H4 (cell line): ENCODE data around the gene MACROH2A1. TPM values are rescaled to one million over a fixed set of nuclear protein-coding genes. Genes with fewer than 3 reads are reported as not detected.

ENCODE experiments used
- DNase-seq: peaks from one replicate; pipeline ENCODE4 v3.0.0-alpha.2; 2015; ENCODE audit warnings: low spot score
- total RNA-seq: library from RNA; depleted of rRNA; stranded (reverse); fragments of >200 nt; shearing (Covaris generic); gene quantifications from 2 replicates; pipeline ENCODE4 v1.2.3, GENCODE V29; 2014

Gene MACROH2A1
- total RNA-seq, 1 experiment from 2014 or later, result 270 TPM

DNA sequence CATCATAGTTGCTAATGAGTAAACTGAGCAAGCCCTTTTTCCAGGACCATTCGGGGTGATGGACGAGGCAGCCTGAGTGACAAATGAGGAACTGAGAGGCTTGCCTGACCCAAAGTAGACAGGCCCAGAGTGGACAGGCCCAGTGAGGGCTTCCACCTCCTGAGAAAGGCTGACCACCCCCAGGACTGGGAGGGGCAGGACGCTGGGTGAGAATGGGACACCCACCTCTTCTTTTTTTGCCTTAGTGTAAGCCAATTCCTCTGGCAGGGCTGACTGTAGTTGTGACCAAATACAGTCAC lies 68.3 kb downstream of the MACROH2A1 start:
- no peak for DNase-seq

GRCh38 chr5:135329913-135330797 lies 68.9 kb downstream of the MACROH2A1 start:
- DNase-seq, result no peak

DNA sequence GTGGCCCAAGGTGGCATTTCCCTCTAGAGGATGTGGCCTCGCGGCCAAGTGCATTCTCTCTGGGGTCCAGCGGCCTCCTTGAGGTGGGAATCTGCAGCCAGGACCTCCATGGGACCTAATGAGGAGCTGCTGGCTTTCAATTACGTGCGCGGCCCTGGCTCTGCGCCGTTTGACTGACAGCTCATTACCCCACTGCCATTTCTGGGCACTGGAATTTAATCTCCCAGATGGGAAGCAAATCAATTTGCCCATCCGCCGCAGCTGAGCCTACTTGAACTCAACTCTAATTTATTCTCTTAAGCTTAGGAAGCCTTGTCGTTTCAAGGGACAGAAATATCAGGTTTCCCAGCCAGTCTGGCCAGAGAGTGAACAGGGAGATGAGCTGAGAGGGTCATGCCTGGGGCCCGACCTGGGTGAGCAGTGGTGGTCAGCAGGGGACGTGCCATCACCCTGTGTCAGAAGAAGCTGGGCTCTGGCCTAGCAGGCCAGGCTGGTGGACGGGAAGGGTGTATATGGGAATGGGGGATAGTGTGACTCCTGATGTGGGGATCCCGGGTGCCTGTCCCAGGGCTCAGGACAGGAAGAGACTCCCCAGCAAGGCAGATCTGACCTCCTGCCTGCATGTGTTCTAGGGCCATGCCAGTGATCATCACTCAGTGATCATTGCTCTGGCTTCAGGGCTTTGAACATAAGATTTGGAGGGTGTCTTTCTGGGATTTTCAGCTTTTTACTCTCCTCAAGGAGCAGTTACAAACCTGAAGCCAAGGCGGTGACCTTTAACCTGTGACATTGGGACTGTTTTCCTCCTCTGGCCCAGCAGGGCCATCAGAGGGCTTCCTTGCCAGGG lies 69.7 kb downstream of the MACROH2A1 start:
- no peak for DNase-seq

GRCh38 chr5:135328128-135328687 lies 70.8 kb downstream of the MACROH2A1 start:
- no peak for DNase-seq

DNA sequence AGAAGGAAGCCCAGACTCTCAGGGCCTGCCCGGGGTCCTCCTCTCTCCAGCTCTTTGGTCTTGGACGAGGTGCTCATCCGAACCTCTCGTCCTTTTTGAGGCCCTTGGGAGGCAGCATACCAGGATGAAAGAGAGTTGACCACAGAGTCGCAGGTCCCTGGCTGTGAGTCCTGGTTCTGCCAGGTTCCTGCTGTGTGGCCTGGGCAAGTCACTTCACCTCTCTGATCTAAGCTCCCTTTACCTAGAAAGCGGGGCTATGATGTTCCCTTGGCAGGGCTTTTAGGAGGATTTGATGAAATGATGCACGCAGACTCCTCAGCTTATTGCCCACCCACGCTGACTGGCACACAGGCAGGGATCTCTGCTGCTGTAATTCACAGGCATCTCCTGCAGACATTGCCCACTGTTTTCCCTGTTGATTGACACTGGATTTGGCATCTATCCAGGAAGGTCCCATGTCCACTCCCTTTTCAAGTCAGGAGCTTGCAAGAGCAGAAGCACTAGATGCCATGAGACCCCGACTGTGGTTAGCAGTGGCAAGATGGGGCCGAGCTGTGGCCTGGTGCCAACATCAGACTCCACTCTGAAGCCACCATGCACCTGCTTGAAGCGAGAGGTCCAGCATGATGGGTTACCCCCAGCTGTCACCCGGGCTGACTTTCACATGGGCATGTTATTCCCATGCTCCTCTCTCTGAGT lies 71.5 kb downstream of the MACROH2A1 start:
- DNase-seq, result no peak

DNA sequence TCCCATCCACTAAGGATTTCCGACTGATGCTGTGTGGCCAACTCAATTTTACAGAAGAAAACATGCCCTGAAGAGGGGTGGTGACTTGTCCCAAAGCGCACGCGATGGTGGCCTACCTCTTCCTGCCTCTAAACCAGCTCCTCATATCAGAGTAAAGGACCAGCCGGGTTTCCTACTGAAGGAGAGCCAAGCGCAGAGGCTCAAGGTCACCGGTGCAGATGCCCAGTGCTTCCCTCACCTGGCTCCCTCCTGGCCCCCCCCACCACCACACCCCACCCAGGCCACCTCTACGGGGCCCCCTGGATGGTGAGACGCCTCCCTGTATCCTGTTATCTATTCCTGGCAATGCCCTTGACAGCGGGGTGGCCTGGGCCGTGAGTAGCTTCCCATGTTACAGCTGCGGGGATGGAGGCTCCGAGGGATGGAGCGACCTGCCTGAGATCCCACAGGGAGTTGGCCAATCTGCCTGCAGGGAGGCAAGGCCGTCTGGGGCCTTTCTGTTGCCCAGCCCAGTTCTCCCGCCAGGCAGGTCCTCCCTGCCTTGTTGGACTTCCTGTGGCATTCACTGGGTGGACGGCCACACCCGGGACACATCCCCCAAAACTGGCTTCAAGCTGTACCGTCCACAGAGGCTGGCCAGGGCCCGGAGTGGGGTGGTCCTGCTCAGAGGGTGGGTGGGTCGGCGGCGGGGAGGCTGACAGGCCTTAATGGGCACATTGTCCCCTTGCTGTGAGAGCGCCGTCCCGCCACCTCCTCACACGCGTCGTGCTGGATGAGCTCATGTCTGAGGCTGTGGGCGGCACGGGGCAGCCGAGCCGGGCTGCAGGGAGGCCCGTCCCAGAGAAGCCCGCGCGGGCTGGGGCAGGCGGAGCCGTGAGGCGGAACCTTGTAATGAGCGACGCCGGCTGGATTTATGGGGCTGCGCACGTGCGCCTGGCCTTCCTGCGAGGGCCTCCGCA lies 72.5 kb downstream of the MACROH2A1 start:
- DNase-seq, result no peak

DNA sequence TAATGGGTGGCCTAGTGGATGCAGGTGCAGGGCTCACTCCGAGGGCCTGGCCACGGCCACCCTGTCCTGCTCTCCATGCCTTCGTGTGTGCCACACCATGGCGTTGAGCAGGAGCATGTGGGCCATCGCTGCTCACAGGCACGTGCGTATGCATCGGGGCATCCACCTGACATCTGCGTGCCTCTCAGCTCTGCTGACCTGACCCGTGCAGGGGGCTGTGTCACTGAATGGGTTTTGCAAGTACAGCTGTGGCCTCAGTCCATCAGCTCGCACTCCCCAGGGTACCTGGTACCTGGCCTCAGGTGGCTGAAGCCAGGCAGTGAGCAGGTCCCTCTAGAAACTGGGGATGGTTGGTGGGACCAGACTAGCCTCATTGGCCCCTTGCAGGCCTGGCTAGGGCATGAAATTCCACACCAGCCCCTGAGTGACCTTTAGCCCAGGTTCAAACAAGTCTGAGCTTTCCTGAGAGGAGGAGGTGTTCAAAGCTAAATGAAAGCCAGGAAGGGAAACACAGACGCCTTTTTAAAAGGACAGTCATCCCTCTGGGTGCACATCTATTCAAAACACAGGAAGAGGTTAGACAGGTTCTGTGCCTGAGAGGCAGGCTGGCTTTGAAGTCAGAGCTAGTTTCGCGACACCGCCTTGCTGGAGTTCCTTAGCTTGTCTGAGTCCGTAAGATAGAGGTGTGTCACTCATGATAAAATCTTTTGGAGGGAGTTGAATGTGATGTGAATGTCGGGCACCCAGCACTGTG lies 74.0 kb downstream of the MACROH2A1 start:
- DNase-seq, result no peak

- no peak for DNase-seq
These were observed 74.9 kb downstream of the MACROH2A1 start for GRCh38 chr5:135324160-135324559.

GRCh38 chr5:135323701-135324132 lies 75.3 kb downstream of the MACROH2A1 start:
- DNase-seq, result no peak

DNA sequence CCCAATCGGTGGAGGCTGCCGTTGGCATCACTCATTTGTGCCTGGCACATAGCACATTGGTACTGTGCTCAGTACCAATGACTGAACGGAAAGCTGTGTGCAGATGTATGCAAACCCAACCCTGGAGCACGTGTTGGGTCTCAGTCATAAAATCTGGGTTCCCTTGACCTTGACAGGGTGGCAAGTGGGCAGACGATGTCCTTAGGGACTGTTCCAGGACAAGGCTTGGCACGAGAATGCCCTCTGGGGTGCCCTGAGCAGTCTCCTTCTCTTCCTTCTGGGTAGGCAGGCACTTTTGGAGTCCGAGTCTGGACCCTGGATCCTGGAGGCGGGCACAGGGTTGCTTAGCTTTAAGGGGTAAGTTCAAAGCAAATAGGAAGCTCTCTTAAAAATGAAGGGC lies 75.8 kb downstream of the MACROH2A1 start:
- DNase-seq, result no peak

- DNase-seq, result no peak
These were observed 76.3 kb downstream of the MACROH2A1 start for GRCh38 chr5:135322744-135323143.

GRCh38 chr5:135322271-135322670 lies 76.8 kb downstream of the MACROH2A1 start:
- DNase-seq, result no peak

DNA sequence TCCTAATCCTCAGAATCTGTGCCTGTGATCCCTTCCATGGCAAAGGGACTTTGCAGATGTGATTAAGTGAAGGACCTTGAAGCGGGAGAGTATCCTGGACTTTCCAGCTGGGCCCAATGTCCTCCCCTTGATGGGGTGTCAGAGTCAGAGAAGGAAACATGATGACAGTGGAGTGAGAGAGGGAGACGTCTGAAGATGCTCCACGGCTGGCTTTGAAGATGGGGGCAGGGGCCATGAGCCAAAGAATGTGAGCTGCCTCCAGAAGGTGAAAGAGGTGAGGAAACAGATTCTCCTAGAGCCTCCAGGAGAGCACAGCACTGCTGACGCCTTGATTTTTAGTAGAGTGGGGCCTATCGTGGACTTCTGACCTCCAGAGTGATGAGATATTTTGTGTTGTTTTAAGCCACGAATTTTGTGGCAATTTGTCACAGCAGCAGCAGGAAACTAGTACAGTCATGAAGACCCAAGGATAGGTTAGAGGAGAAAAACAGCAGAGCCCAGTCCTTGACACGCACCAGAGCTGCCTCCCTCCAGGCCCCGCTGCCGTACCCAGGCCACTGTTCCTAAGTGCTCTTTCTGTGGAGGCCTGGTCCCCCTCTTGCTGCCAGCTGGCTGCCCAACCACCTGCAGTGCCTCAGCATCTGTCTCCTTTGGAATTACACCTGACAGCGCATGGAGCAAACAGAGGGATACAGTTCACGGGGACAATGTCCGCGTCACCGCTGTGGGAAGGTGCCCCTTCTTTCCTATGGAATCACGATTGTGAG lies 78.1 kb downstream of the MACROH2A1 start:
- no peak for DNase-seq

DNA sequence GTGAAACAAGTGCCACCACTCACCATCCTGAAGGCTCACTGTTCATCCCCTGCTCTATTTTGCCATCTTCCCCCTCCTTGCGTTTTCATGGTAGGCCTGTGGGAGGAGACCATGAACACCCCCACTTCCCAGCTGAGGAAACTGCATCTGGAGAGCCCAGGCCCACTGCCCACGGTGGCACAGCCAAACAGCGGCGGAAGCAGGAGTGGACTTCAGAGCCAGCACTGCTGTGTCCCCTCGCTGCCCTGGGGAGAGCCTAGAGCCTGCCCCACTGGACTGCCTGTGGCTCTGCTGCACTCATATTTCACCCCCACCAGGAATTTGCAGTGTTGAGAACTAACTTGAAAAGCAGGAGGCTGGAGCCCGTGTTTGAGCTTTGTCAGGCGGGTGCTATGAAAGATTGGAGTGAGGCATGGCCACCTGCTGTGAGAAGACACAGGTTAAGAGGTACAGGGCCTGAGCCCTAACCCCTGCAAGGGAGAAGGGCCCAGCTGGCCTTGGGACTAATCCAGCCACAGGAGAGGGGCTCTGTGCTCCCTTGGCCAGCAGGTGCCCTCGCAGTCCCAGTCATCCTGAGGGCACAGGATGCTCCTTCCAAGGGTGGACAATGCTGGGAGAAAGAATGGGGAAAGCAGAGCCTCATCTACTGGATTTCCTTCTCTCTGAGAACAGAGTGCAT lies 79.0 kb downstream of the MACROH2A1 start:
- DNase-seq, result no peak

- no peak for DNase-seq
These were observed 79.6 kb downstream of the MACROH2A1 start for GRCh38 chr5:135319458-135319857.

DNA sequence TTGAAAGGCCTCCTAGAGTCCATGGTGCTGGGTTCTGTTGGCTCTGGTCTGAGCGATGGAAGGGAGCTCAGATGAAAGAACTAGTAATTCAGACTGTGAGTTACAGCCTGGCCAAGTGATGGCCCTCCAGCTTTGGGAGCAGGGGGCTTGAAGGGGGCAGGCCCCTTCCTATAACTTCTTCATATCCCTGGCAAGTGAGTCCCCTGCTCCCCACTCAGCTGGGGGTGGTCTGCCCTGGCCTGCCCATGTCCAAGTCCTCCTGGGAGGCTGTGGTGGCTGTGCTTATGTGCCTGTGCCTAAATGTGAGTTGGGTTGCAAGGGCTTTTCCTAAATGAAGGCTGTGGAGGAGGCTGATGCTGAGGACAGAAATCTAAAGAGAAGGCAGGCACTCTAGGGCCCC lies 80.1 kb downstream of the MACROH2A1 start:
- no peak for DNase-seq

- DNase-seq, result no peak
These were observed 81.0 kb downstream of the MACROH2A1 start for GRCh38 chr5:135318037-135318436.

- no peak for DNase-seq
These were observed 81.7 kb downstream of the MACROH2A1 start for GRCh38 chr5:135317286-135317685.

DNA sequence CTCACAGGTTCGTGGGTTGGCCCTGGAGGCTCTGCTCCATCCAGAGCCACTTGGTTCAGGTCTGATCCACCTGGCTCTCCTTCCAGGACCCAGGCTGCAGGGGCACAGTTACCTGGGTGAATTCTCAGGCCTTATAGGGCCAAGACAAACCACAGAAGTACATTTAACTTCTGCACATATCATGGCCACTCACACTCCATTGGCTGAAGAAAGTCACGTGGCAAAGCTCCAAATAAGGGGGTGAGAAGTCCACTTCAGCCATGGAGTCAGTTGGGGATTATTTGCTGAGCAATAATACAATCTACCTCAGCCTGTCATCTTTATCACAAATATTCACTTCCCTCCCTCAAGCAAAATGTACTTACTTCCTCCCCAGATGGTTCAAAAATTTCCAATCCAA lies 83.6 kb downstream of the MACROH2A1 start:
- DNase-seq, result no peak
